Tibial nerve (tissue), 4 donors: Measurements from ENCODE around the gene HNRNPH3.

Experiments used
- EP300 ChIP-seq, 2 donors: sonication (generic); formaldehyde crosslinking; IDR thresholded peaks; one replicate each; pipeline ENCODE4 v1.6.1; 2017; ENCODE audit warnings: antibody characterized with exemption in 2 of 2, mild to moderate bottlenecking in 1 of 2
- TF ChIP-seq, protein P1 (sequence below), 5 experiments: fragments of 200-600 bp in 3 of 5; fragments of 450-650 bp in 2 of 5; sonication (generic) in 3 of 5; IDR thresholded peaks; one replicate each; pipeline ENCODE4 v1.5.1; 2016 to 2019; ENCODE audit warnings: antibody characterized with exemption in 5 of 5, mild to moderate bottlenecking in 3 of 5, moderate library complexity in 2 of 5

DNA sequence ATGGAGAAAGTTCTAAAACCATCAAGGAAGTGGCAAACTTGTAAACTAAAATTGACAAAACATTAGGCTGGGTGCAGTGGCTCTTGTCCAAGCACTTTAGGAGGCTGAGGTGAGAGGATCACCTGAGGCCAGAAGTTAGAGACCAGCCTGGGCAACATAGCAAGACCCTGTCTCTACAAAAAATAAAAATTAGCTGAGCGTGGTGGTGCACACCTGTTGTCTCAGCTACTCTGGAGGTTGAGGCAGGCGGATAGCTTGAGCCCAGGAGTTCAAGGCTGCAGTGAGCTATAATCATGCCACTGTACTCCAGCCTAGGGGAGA lies 29.4 kb upstream of the HNRNPH3 start:
- TF ChIP-seq, protein P1, sequence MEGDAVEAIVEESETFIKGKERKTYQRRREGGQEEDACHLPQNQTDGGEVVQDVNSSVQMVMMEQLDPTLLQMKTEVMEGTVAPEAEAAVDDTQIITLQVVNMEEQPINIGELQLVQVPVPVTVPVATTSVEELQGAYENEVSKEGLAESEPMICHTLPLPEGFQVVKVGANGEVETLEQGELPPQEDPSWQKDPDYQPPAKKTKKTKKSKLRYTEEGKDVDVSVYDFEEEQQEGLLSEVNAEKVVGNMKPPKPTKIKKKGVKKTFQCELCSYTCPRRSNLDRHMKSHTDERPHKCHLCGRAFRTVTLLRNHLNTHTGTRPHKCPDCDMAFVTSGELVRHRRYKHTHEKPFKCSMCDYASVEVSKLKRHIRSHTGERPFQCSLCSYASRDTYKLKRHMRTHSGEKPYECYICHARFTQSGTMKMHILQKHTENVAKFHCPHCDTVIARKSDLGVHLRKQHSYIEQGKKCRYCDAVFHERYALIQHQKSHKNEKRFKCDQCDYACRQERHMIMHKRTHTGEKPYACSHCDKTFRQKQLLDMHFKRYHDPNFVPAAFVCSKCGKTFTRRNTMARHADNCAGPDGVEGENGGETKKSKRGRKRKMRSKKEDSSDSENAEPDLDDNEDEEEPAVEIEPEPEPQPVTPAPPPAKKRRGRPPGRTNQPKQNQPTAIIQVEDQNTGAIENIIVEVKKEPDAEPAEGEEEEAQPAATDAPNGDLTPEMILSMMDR (IDR thresholded peaks at IDR 0.05), result peak in 2 of 5 experiments; percentile 1 to 4
- no peak for TF ChIP-seq EP300 (IDR thresholded peaks at IDR 0.05)
